GM20431 (cell line): ENCODE measurements around the gene TFB2M.
"Not testable (repeated sequence)": the region's sequence is repeated elsewhere in the genome, so short reads cannot be mapped to it uniquely, and the experiment has no call there.

ENCODE experiments used
- in situ Hi-C: fragments of 300-500 bp; cut with MseI, MboI; formaldehyde crosslinking; loops from one replicate; pipeline ENCODE4 v1.15.0; 2020; ENCODE audit warnings: low sequenced_read_pairs; ENCODE audit not compliant: unreplicated experiment

The TFB2M gene

GRCh38 chr1:246566128-246566812 is at the start of gene TFB2M, which contains the start of gene CNST:
TSS of gene TFB2M (minus strand) at chr1:246566261. CDS start at chr1:246566138, 123 bp downstream.
TSS of gene CNST (plus strand) at chr1:246566456. CDS start at chr1:246591563, 25,107 bp downstream.
- in situ Hi-C loops = no loop called here

- in situ Hi-C loops = no loop called here
Observed at GRCh38 chr1:246613096-246613758, 47.2 kb upstream of the TFB2M start.

GRCh38 chr1:246609632-246610031 is 43.6 kb upstream of the TFB2M start:
- in situ Hi-C loops = no loop called here

GRCh38 chr1:246608616-246609376 is 42.7 kb upstream of the TFB2M start:
- in situ Hi-C loops = no loop called here

GRCh38 chr1:246607462-246607861 is 41.4 kb upstream of the TFB2M start:
- in situ Hi-C loops = no loop called here

GRCh38 chr1:246605231-246605630 is 39.2 kb upstream of the TFB2M start:
- in situ Hi-C loops = not testable (repeated sequence)

GRCh38 chr1:246602194-246602593 is 36.1 kb upstream of the TFB2M start:
- in situ Hi-C loops = no loop called here

GRCh38 chr1:246600579-246600978 is 34.5 kb upstream of the TFB2M start:
- in situ Hi-C loops = no loop called here

GRCh38 chr1:246599315-246599714 is 33.3 kb upstream of the TFB2M start:
- in situ Hi-C loops = no loop called here

- in situ Hi-C loops = no loop called here
Observed at GRCh38 chr1:246597971-246598370, 31.9 kb upstream of the TFB2M start.

GRCh38 chr1:246597340-246597739 is 31.3 kb upstream of the TFB2M start:
- in situ Hi-C loops = no loop called here

- in situ Hi-C loops = no loop called here
Observed at GRCh38 chr1:246595146-246595545, 29.1 kb upstream of the TFB2M start.

GRCh38 chr1:246592695-246593094 is 26.6 kb upstream of the TFB2M start:
- in situ Hi-C loops = no loop called here

- in situ Hi-C loops = no loop called here
Observed at GRCh38 chr1:246591958-246592357, 25.9 kb upstream of the TFB2M start.

GRCh38 chr1:246591504-246591903 is 25.4 kb upstream of the TFB2M start:
- in situ Hi-C loops = no loop called here

- in situ Hi-C loops = no loop called here
Observed at GRCh38 chr1:246591047-246591446, 25.0 kb upstream of the TFB2M start.

GRCh38 chr1:246589919-246590318 is 23.9 kb upstream of the TFB2M start:
- in situ Hi-C loops = not testable (repeated sequence)

- in situ Hi-C loops = no loop called here
Observed at GRCh38 chr1:246588159-246588721, 22.2 kb upstream of the TFB2M start.

- in situ Hi-C loops = no loop called here
Observed at GRCh38 chr1:246587606-246588005, 21.5 kb upstream of the TFB2M start.

GRCh38 chr1:246587032-246587431 is 21.0 kb upstream of the TFB2M start:
- in situ Hi-C loops = no loop called here
